Testis (tissue), 2 donors: ENCODE measurements around the gene ZFC3H1.

Source experiments
- CTCF ChIP-seq, 3 experiments: fragments of 450-650 bp in 2 of 3; fragments of 200-600 bp in 1 of 3; sonication (generic) in 1 of 3; IDR thresholded peaks; one replicate each; pipeline ENCODE4 v1.5.1; 2016 to 2019; ENCODE audit warnings: antibody characterized with exemption in 3 of 3, mild to moderate bottlenecking in 2 of 3, moderate library complexity in 1 of 3
- POLR2A ChIP-seq: fragments of 450-650 bp; IDR thresholded peaks from one replicate; pipeline ENCODE4 v1.6.1; 2017; ENCODE audit warnings: antibody characterized with exemption, mild to moderate bottlenecking, moderate library complexity

GRCh38 chr12:71581206-71581605 is 82.4 kb downstream of the ZFC3H1 start:
- TF ChIP-seq CTCF (IDR thresholded peaks at IDR 0.05) (no peak), POLR2A (no peak)
